VCaP (cell line): ENCODE data around the gene RNASEH2A.

ENCODE experiments used
- H3K27ac ChIP-seq: fragments of 450-650 bp; 2 replicates; pipeline ENCODE4 v1.5.1; 2017
- TF ChIP-seq, protein P1 (sequence below): fragments of 450-650 bp; conservative IDR thresholded peaks from 2 replicates; pipeline ENCODE4 v1.5.1; 2017; ENCODE audit warnings: mild to moderate bottlenecking, moderate library complexity

The RNASEH2A gene

DNA sequence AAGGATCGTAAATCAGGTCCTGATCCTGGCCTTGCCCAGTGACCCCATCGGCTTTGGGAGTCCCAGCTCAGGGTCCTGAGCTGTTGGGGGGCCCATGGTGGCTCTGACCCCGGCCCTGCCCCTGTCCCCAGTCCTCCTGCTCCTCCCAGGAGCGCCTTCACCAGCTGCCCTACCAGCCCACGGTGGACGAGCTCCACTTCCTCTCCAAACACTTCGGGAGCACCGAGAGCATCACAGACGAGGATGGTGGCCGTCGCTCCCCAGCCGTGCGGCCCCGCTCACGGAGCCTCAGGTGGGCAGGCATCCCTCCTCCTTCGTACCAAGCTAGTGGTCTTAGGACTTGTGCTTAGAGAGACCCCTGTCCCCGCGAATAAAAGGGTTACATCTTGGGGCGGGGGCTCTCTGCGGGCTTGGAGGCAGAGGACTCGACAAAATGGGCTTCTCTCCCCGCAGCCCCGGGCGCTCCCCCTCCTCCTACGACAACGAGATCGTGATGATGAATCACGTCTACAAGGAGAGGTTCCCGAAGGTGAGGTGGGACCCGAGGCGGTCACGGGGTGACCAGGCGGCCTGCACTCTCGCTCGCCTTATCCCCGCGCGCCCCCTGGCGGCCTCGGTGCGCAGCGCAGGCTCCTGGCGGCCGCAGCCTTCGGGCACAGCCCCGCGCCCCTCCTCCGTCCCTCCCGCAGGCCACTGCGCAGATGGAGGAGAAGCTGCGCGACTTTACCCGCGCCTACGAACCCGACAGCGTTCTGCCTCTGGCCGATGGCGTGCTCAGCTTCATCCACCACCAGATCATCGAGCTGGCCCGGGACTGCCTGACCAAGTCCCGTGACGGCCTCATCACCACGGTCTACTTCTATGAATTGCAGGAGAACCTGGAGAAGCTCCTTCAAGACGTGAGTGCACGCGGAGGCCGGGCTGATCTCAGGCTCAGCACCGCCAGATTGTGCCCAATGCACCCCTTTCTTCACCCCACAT lies 41.1 kb downstream of the RNASEH2A start:
- TF ChIP-seq, protein P1, sequence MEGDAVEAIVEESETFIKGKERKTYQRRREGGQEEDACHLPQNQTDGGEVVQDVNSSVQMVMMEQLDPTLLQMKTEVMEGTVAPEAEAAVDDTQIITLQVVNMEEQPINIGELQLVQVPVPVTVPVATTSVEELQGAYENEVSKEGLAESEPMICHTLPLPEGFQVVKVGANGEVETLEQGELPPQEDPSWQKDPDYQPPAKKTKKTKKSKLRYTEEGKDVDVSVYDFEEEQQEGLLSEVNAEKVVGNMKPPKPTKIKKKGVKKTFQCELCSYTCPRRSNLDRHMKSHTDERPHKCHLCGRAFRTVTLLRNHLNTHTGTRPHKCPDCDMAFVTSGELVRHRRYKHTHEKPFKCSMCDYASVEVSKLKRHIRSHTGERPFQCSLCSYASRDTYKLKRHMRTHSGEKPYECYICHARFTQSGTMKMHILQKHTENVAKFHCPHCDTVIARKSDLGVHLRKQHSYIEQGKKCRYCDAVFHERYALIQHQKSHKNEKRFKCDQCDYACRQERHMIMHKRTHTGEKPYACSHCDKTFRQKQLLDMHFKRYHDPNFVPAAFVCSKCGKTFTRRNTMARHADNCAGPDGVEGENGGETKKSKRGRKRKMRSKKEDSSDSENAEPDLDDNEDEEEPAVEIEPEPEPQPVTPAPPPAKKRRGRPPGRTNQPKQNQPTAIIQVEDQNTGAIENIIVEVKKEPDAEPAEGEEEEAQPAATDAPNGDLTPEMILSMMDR, result peak; percentile 98
- peak overlapping the region; percentile 44; the same call in 1 of the 2 replicates for H3K27ac ChIP-seq

DNA sequence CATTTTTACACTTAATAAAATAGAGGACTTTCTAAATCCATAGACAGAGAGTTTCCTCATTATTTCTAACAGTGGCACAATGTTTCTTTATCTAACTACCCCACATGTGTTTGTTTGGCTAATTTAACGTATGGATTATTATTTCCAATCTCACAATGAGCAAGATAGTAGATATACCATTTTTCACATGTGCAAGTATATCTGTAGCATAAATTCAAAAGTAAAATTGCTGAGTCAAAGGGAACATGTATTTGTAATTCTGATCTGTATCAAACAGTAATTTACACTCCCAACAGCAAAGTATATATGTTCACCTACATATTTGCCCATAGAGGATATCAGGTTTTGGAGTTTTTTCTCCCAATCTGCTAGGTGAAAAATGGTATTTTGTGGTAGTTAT lies 50.3 kb downstream of the RNASEH2A start:
- TF ChIP-seq, protein P1, result no peak
- no peak overlapping the region for H3K27ac ChIP-seq

DNA sequence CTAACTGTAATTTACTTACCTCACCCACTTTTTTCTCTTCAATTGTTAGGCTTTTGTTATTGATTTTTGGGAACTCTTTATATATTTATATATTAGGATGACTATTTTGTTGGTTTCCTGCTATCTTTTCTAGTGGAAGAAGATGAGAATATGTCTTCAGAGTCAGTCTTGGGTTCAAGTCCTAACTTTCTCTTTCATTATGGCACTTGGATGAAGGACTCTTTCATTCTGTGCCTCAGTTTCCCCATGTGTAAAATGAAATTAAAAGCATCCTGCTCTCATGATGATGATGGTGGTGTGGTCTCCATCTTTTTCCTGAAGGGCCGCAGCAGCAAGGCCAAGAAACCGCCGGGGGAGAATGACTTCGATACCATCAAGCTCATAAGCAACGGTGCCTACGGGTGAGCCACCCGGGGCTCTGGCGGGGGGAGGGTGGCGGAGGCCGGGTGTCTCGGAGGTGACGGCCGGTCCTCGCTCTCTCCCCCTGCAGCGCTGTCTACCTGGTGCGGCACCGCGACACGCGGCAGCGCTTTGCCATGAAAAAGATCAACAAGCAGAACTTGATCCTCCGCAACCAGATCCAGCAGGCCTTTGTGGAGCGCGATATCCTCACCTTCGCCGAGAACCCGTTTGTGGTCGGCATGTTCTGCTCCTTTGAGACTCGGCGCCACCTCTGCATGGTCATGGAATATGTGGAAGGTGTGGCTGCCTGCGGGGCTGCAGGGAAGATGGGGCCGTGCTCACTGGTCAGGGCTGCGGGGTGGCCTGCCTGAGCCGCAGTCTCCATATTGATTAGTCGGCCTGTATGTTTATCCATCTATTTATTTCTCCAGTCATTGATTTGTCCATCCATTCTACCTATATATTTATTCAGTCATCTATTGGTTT lies 51.9 kb downstream of the RNASEH2A start:
- no peak overlapping the region for H3K27ac ChIP-seq
- TF ChIP-seq, protein P1, result no peak

DNA sequence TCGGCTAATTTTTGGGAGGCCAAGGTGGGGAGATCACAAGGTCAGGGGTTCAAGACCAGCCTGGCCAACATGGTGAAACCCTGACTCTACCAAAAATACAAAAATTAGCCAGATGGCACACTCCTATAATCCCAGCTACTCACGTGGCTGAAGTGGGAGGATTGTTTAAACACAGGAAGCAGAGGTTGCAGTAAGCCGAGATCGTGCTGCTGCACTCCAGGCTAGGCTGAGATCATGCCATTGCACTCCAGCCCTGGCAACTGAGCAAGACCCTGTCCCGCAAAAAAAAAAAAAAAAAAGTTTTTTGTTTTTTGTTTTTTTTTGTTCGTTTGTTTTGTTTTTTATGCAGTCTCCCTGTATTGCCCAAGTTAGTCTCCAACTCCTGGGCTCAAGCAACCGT lies 53.2 kb downstream of the RNASEH2A start:
- no peak overlapping the region for H3K27ac ChIP-seq
- TF ChIP-seq, protein P1, result no peak
